GM21423 (cell line): ENCODE results near the gene IL1R1.

Experiments
- ATAC-seq: cut with Tn5 transposase; IDR thresholded peaks from one replicate; pipeline ENCODE4 v1.9.1; 2021; ENCODE audit warnings: mild to moderate bottlenecking, moderate library complexity; ENCODE audit not compliant: unreplicated experiment

IL1R1 gene

DNA sequence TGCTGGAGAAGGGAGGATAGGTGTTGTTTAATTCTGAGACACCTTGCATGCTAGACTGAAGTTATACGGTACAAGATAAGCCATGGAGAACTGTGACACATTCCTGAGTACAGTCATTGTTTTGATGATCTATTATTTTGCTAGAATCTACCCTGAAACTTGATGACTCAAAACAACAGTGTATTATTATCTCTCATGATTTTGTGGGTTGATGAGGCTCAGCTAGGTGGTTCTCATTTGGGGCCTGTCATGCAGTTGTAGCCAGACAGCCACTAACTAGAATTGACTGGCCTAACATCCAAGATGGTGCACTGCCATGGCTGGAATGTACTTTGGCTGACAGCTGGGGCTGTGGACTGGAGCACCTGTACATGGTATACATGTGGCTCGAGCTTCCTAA is 5.4 kb upstream of the IL1R1 start:
- ATAC-seq = no peak

DNA sequence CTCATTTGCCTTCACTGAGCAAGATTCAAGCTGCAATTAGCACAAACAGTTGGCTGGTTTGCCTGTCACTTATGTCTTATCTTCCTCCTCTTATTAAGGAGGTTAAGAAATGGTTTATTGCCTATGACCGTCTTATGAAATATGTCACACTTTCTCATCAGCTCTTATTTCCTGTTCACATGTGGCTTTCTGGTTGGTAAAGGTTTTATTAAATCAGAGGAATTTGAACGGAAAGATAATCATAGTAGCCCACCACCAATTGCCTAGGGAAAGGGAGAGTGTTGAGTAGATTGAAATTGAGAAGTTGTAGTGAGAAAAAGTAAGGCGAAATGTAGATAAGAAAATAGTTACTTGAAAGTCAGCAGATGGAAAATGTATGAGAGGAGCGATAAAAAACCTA is 4.2 kb upstream of the IL1R1 start:
- ATAC-seq = no peak

GRCh38 chr2:102139851-102140250 is 2.7 kb upstream of the IL1R1 start:
- ATAC-seq = no peak

DNA sequence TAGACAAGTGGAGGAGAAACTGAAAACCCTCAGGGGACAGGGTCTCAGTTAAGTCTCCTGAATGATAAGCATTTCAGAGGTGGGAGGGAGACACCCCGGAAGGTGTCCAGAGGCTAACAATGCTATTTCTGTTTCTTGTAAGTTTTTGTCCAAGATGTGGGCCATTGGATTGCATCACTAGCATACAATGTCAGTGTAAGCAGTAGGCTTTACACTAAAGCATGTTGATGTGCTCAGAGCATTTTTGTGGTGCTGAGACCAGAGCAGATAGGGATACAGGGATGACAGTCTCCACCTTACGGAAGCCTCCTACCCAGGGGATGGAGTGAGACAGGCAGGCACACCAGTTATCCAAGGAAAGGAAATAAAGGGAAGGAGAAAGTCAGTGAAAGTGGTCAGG is 2.2 kb upstream of the IL1R1 start:
- no peak for ATAC-seq

GRCh38 chr2:102141011-102141943 is 1.3 kb upstream of the IL1R1 start:
- ATAC-seq = no peak

- ATAC-seq = no peak
Measured at GRCh38 chr2:102142829-102143449, 393 bp downstream of the IL1R1 start.

DNA sequence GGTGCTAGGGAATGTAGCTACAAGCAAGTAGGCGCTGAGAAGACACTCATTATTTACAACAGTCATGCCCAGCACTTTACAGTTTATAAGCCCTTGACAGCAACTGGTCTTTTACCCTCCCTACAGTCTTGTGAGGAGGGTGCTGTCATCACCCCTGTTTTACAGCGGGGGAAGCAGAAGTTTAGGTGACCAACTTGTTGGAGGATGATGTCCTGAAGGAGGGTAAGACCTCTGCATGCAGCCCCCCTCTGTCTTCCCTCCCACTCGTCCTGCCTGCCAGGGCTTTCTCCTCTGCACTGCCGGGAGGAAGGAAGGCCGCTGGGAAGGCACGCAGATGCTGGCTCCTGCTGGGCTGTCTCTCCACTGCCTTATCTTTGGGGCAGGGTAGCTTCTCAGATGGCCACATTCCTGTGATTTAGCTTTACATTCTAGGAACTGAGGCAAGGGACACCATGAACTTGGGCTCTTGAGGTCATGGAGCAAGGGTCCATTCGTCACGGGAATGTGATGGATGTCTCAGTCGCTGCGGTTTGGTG is 972 bp downstream of the IL1R1 start:
- ATAC-seq = no peak

DNA sequence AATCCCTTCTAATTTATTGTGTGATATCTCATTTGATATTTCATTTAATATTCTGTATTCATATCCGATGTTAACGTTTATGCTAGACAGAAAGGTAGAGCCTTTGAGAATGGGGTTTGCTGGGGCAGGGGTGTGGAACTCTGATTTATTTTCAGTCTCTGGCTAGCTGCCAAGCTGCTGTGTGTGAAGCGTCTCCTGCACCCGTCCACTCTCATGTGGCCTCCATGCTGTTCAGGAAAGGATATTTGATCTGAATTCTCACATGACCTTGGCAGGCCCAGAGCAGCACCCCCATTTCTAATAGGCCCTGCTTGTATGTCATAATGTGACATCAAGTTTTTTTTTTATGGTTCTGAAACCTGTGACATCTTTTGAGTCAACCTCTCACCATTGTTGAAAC is 1.6 kb downstream of the IL1R1 start:
- no peak for ATAC-seq

GRCh38 chr2:102145107-102145506 is 2.6 kb downstream of the IL1R1 start:
- ATAC-seq = no peak

DNA sequence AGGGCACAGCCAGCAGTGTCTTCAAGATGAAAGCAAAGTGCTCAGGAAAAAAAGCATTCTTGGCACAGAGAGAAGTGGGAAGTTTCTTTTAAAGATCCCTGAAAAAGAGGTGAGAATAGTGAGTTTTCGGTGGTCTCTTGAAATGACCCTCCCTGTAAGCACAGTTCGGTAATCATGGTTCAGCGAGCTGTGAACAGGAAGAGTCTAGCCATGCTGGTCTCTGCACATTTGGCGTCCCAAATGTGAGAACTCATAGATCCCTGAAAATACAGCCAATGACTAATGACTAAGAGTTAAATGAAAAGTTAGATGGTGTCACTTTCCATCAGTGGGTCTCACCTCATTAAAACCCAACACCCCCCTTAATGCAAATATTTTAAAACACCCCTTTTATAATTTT is 3.4 kb downstream of the IL1R1 start:
- ATAC-seq = no peak

DNA sequence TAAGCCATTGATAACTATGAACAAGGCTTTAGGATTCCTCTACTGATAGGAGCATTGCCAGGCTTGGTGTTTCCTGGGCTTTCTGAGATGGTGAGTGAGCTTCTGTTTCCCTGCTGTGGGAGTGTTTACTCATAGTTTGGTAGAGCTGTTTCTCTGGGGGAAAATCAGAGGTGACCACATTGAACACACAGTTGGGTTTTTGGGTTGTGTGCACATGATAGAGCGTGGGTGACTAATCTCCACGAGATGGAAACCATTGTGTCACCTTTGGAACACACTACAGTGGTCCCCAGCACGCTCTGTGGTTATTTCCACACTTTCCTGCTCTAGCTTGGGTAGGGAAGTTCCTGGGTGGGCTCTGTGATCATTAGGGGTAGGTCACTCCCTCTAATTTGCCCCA is 5.4 kb downstream of the IL1R1 start:
- no peak for ATAC-seq

- no peak for ATAC-seq
Measured at GRCh38 chr2:102149243-102149642, 6.7 kb downstream of the IL1R1 start.

DNA sequence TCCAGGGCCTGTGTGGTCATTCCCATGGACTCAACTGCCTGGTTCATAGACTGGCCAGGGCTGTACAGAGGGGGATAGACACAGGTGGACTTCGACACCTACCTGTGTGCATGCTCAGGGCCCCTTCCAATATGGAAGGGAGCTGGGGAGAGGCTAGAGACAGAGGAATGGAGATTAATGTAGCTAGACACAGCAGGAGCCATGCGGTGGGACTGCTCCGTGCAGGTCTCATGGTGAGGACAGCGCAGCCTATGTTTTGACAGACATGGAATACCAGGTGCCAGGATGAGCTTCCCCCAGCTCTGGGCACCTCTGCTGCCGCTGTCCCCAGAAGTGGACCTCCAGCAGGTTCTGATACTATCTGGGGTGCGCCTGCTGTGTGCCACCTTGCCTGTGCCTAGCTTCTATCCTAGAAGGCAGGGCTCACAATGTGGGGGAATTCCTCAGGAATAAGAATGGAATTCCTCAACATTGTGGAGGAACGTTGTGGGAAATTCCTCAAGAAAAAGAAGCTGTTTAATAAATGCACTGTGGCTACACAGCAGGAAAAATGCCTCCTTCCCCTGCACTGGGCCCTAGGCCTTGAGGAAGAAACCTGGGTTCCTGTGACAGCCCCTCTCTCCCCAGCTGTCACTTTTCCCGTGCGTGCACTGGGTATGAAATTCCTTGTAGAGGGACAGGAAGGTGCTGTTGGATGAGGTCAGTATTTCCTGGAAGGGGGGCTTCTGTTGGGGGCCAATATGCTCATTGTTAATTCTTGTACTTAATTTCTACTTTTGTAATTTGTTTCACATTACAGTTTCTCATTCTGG is 7.3 kb downstream of the IL1R1 start:
- ATAC-seq = no peak

DNA sequence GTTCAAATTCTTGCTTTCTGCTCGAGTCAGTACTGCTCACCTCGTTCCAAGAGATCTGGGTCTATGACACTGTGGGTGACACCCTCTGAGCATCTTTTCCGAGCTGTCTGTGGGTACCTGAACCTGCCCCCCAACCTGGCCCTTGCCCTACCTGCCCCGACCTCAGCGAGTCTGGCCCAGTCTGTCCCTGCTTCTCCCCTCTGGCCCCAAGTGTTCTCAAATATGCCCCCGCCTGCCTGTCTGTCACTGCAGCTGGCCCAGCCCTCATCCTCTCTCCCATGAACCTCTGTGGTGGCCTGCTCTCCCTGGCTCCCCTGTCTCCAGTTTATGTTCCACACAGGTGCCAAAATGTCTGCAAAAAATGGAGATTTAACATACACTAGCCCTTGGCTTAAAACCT is 11.8 kb downstream of the IL1R1 start:
- no peak for ATAC-seq

- ATAC-seq = no peak
Measured at GRCh38 chr2:102154946-102155702, 12.6 kb downstream of the IL1R1 start.

- ATAC-seq = no peak
Measured at GRCh38 chr2:102155703-102156515, 13.4 kb downstream of the IL1R1 start.

- no peak for ATAC-seq
Measured at GRCh38 chr2:102158011-102158755, 15.6 kb downstream of the IL1R1 start.

- no peak for ATAC-seq
Measured at GRCh38 chr2:102159295-102159694, 16.7 kb downstream of the IL1R1 start.
